GF-D8 (cell line): ENCODE measurements around the gene ZNF587B.
"Not testable (repeated sequence)": the region's sequence is repeated elsewhere in the genome, so short reads cannot be mapped to it uniquely, and the experiment has no call there.

ENCODE experiments used
- DNase-seq: peaks from one replicate; lab custom pipeline; 2025; lab: John Stamatoyannopoulos, UW

The ZNF587B gene

GRCh38 chr19:57872450-57872849, 42.4 kb downstream of the ZNF587B start:
- no peak for DNase-seq

- DNase-seq = not testable (repeated sequence)
These were observed 44.0 kb downstream of the ZNF587B start for GRCh38 chr19:57873883-57874799.

- no peak for DNase-seq
These were observed 55.9 kb downstream of the ZNF587B start for GRCh38 chr19:57886046-57886445.

DNA sequence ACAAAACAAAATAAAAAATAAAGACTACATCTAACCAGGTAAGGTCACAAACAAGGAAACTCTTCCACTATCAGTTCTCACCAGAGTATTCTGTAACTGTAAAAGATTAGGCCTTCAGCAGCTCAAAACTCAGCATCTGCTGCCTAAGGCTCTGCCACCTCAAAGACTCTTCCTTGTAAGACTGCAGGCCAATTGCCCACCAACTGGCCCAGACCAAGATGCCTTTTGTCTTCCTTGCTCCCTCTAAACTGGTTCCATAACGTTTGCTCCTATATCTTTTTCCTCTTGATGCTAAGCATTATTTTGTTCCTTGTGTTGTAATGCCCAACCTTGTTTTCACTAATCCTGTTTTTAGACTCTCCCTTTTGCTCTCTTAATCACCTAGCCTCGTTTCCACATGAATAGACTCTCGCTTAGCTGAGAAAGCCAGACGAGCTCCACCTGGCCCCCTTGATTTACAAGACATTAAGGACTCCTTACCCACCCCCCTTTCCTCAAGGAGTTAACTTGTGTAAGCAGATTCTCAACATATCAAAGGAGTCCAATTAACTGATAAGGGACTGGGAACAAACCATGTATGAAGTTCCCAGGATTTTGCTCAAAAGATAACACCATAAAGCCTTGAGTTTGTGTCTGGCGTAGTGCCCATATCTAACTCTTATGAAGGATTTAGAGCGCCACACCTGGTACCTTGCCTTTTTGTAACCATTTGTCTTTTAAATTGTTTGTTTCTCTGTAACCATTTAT, 57.3 kb downstream of the ZNF587B start:
- no peak for DNase-seq

DNA sequence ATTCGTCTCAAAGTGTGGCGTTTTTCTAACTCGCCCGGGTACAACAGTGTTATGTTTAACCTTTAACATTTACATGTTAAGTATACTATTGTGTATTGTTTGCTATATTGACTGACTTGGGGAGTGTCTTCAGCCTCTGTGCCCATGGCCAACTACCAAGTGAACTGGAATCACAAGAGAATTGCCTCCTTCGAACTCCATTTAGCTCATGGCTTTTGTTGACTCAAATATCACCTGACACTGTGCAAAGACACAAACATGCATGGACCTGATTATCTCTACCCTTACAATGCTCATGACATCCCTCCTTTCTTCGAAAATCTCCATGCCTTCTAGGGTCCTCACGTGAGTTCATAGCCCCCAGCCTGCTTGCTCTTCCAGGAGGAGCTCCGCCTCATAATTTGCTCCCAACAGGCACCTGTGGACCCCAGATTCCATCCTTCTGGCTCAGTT, 58.0 kb downstream of the ZNF587B start:
- no peak for DNase-seq

DNA sequence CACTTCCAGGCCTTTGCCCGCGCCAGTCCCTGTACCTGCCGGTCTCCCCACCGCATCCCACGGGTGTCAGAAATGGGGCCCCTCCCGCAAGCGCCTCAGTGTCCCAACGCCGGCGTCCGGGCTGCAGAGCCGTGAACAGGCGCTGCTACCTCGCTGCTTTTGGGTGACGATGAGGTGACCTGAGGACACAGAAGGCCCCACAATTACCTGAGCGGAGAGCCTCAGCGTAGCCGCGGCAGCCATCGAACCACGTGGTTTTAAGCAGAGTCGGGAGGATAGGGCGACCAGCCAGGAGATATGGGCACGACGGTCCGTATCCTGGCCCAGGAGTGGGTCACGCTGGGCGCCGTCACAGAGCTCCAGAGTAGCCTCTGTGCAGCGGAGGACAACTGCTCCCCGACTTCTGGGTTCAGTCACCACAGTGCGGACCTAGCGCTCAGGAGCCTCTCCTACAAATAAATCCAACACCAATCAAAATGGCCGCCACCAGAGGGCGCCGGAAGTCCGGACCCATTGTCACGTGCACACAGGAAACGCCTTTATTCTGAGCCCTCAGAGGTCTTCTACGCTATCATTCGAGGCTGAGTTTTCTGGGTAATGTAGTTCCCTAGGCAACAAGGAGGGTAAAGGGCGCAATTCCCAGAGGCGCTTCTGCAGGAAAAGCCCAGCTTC, 58.6 kb downstream of the ZNF587B start, which contains the start of gene ZNF814:
ZNF814 (minus strand) TSS at position 478 of the 672 bp plus-strand sequence; CDS start at position 243, 235 bp downstream.
- peak; percentile 63 for DNase-seq

DNA sequence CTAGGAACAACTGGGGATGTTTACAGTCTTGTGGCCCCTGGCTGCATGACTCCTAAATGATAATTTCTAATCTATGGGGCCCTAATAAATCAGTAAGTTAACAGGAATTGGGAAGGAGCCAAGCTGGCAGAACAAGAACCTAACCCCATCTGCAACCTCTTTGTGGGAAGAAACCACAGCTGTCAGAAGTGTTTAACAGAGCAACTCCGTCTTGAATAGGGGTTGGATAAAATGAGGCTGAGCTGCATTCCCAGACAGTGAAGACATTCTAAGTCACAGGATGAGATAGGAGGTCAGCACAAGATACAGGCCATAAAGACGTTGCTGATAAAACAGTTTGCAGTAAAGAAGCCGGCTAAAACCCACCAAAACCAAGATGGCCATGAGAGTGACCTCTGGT, 60.6 kb downstream of the ZNF587B start:
- DNase-seq = not testable (repeated sequence)
